GM23338 (cell line): ENCODE data around the gene SEC23A. TPM values are rescaled to one million over a fixed set of nuclear protein-coding genes. Genes with fewer than 3 reads are reported as not detected.

Experiments used
- ATAC-seq: fragments of 200-7000 bp; cut with Tn5 transposase; 3 replicates; pipeline ENCODE4 v1.9.1; 2020
- DNase-seq: peaks from one replicate; pipeline ENCODE4 v3.0.0-alpha.2; 2015; ENCODE audit warnings: low spot score
- H2AFZ ChIP-seq: fragments of 200-600 bp; sonication (generic); 2 replicates; pipeline ENCODE4 v1.8.0; 2016; ENCODE audit warnings: antibody characterized with exemption, mild to moderate bottlenecking, moderate library complexity
- H3F3A ChIP-seq: fragments of 200-600 bp; sonication (generic); replicated peaks from 2 replicates; pipeline ENCODE4 v1.8.0; 2017; ENCODE audit warnings: antibody characterized with exemption, mixed run types, low read depth
- H3K27ac ChIP-seq: fragments of 200-600 bp; sonication (generic); 2 replicates; pipeline ENCODE4 v1.6.1; 2016; ENCODE audit warnings: low read depth
- H3K27me3 ChIP-seq: fragments of 200-600 bp; sonication (generic); 2 replicates; pipeline ENCODE4 v1.8.0; 2016; ENCODE audit warnings: mild to moderate bottlenecking, mixed run types, moderate library complexity; ENCODE audit not compliant: insufficient read depth
- H3K36me3 ChIP-seq: fragments of 200-600 bp; sonication (generic); 2 replicates; pipeline ENCODE4 v1.8.0; 2016; ENCODE audit warnings: mild to moderate bottlenecking; ENCODE audit not compliant: insufficient read depth
- H3K4me1 ChIP-seq: fragments of 200-600 bp; sonication (generic); 2 replicates; pipeline ENCODE4 v1.8.0; 2016; ENCODE audit warnings: mild to moderate bottlenecking, moderate library complexity; ENCODE audit not compliant: insufficient read depth
- H3K4me2 ChIP-seq: fragments of 200-600 bp; sonication (generic); 2 replicates; pipeline ENCODE4 v1.7.1; 2017; ENCODE audit warnings: mixed run types
- H3K4me3 ChIP-seq: fragments of 200-600 bp; sonication (generic); 2 replicates; pipeline ENCODE4 v1.6.1; 2016; ENCODE audit warnings: mixed run types
- H3K79me2 ChIP-seq: fragments of 200-600 bp; sonication (generic); replicated peaks from 2 replicates; pipeline ENCODE4 v1.8.0; 2017; ENCODE audit warnings: mild to moderate bottlenecking; ENCODE audit not compliant: insufficient read depth
- H3K9me2 ChIP-seq: fragments of 200-600 bp; sonication (generic); 2 replicates; pipeline ENCODE4 v1.8.0; 2017; ENCODE audit not compliant: insufficient read depth
- H4K20me1 ChIP-seq: fragments of 200-600 bp; sonication (generic); replicated peaks from 2 replicates; pipeline ENCODE4 v1.8.0; 2017; ENCODE audit warnings: mild to moderate bottlenecking; ENCODE audit not compliant: insufficient read depth
- H3K27ac Mint-ChIP-seq: 2 replicates; pipeline ENCODE4 v1.8.0; 2020; ENCODE audit warnings: inconsistent platforms, mild to moderate bottlenecking, moderate library complexity, mixed read lengths
- H3K27me3 Mint-ChIP-seq: 3 replicates; pipeline ENCODE4 v1.8.0; 2022; ENCODE audit warnings: low read depth, mild to moderate bottlenecking, moderate library complexity, mixed read lengths, inconsistent platforms; ENCODE audit not compliant: insufficient read depth, poor library complexity
- H3K36me3 Mint-ChIP-seq: 3 replicates; pipeline ENCODE4 v1.8.0; 2021; ENCODE audit warnings: low read depth, mild to moderate bottlenecking, inconsistent platforms, moderate library complexity, mixed read lengths
- H3K4me1 Mint-ChIP-seq: 3 replicates; pipeline ENCODE4 v1.8.0; 2020; ENCODE audit warnings: mild to moderate bottlenecking, inconsistent platforms, mixed read lengths
- H3K4me3 Mint-ChIP-seq: 3 replicates; pipeline ENCODE4 v1.8.0; 2021; ENCODE audit warnings: moderate library complexity, mild to moderate bottlenecking, inconsistent platforms, mixed read lengths
- H3K9me3 Mint-ChIP-seq: 3 replicates; pipeline ENCODE4 v1.8.0; 2020; ENCODE audit warnings: moderate library complexity, mild to moderate bottlenecking, inconsistent platforms, mixed read lengths
- CREB1 ChIP-seq: fragments of 250-450 bp; sonication (Bioruptor Pico); IDR thresholded peaks from 2 replicates; pipeline ENCODE4 v1.5.0; 2020; ENCODE audit warnings: low read depth, mild to moderate bottlenecking, moderate library complexity
- EZH2 ChIP-seq: fragments of 200-600 bp; sonication (generic); IDR thresholded peaks from one replicate; pipeline ENCODE4 v1.8.0; 2017; ENCODE audit warnings: antibody characterized with exemption, mild to moderate bottlenecking, low read depth; ENCODE audit not compliant: unreplicated experiment
- EZH2phosphoT487 ChIP-seq: fragments of 200-600 bp; sonication (generic); IDR thresholded peaks from one replicate; pipeline ENCODE4 v1.8.1; 2018; ENCODE audit warnings: antibody characterized with exemption; ENCODE audit not compliant: unreplicated experiment
- JUNB ChIP-seq: IDR thresholded peaks from one replicate; pipeline ENCODE4 v1.6.1; 2016; ENCODE audit warnings: antibody characterized with exemption; ENCODE audit not compliant: unreplicated experiment
- NANOG ChIP-seq: IDR thresholded peaks from 2 replicates; pipeline ENCODE4 v1.6.1; 2016; ENCODE audit warnings: antibody characterized with exemption, borderline replicate concordance
- POLR2AphosphoS5 ChIP-seq: IDR thresholded peaks from 2 replicates; pipeline ENCODE4 v1.6.1; 2016; ENCODE audit warnings: antibody characterized with exemption, low read depth
- STAT1 ChIP-seq: IDR thresholded peaks from one replicate; pipeline ENCODE4 v1.6.1; 2016; ENCODE audit warnings: antibody characterized with exemption; ENCODE audit not compliant: unreplicated experiment
- polyA plus RNA-seq: library from polyadenylated mRNA; unstranded; fragments of >200 nt; fragmentation: Nextera tagmentation; extraction: Ambion mirVana; gene quantifications from 2 replicates; pipeline ENCODE4 v1.2.1, GENCODE V29; 2016
- total RNA-seq: library from RNA; depleted of rRNA; stranded (reverse); fragments of >200 nt; shearing (Covaris generic); gene quantifications from 2 replicates; pipeline ENCODE4 v1.2.3, GENCODE V29; 2014
- TF ChIP-seq, protein P1 (sequence below): fragments of 250-450 bp; sonication (Bioruptor Pico); IDR thresholded peaks from 2 replicates; pipeline ENCODE4 v1.5.0; 2020; ENCODE audit warnings: mild to moderate bottlenecking, moderate library complexity
- TF ChIP-seq, protein P2 (sequence below): IDR thresholded peaks from 2 replicates; pipeline ENCODE4 v1.6.1; 2016; ENCODE audit warnings: antibody characterized with exemption

SEC23A gene
- total and polyA plus RNA-seq, 2 experiments from 2014 or later, result 22.7 to 89.9 TPM

DNA sequence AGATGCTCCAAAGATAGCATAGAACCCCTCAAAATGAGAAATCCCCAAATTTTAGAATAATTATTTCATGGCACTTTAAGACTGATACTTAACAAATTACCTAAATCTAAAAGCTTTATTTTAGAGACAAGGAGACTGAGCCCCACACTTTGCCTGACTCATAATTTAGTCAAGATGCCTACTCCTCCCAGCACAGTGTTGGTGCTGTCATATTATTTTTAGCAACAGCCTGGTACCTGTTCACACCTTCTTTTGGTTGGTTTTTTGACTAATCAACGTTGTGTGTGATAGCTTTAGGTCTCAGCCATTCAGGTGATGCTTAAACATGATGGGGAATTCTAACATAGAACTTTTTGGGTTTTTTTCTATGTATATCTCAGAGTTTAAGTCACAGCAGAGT lies 120.2 kb downstream of the SEC23A start:
- TF ChIP-seq POLR2AphosphoS5 (no peak), JUNB (no peak), STAT1 (no peak), NANOG (no peak), EZH2 (no peak), EZH2phosphoT487 (no peak), CREB1 (CRISPR knock-in tag) (no peak)
- TF ChIP-seq, protein P1, sequence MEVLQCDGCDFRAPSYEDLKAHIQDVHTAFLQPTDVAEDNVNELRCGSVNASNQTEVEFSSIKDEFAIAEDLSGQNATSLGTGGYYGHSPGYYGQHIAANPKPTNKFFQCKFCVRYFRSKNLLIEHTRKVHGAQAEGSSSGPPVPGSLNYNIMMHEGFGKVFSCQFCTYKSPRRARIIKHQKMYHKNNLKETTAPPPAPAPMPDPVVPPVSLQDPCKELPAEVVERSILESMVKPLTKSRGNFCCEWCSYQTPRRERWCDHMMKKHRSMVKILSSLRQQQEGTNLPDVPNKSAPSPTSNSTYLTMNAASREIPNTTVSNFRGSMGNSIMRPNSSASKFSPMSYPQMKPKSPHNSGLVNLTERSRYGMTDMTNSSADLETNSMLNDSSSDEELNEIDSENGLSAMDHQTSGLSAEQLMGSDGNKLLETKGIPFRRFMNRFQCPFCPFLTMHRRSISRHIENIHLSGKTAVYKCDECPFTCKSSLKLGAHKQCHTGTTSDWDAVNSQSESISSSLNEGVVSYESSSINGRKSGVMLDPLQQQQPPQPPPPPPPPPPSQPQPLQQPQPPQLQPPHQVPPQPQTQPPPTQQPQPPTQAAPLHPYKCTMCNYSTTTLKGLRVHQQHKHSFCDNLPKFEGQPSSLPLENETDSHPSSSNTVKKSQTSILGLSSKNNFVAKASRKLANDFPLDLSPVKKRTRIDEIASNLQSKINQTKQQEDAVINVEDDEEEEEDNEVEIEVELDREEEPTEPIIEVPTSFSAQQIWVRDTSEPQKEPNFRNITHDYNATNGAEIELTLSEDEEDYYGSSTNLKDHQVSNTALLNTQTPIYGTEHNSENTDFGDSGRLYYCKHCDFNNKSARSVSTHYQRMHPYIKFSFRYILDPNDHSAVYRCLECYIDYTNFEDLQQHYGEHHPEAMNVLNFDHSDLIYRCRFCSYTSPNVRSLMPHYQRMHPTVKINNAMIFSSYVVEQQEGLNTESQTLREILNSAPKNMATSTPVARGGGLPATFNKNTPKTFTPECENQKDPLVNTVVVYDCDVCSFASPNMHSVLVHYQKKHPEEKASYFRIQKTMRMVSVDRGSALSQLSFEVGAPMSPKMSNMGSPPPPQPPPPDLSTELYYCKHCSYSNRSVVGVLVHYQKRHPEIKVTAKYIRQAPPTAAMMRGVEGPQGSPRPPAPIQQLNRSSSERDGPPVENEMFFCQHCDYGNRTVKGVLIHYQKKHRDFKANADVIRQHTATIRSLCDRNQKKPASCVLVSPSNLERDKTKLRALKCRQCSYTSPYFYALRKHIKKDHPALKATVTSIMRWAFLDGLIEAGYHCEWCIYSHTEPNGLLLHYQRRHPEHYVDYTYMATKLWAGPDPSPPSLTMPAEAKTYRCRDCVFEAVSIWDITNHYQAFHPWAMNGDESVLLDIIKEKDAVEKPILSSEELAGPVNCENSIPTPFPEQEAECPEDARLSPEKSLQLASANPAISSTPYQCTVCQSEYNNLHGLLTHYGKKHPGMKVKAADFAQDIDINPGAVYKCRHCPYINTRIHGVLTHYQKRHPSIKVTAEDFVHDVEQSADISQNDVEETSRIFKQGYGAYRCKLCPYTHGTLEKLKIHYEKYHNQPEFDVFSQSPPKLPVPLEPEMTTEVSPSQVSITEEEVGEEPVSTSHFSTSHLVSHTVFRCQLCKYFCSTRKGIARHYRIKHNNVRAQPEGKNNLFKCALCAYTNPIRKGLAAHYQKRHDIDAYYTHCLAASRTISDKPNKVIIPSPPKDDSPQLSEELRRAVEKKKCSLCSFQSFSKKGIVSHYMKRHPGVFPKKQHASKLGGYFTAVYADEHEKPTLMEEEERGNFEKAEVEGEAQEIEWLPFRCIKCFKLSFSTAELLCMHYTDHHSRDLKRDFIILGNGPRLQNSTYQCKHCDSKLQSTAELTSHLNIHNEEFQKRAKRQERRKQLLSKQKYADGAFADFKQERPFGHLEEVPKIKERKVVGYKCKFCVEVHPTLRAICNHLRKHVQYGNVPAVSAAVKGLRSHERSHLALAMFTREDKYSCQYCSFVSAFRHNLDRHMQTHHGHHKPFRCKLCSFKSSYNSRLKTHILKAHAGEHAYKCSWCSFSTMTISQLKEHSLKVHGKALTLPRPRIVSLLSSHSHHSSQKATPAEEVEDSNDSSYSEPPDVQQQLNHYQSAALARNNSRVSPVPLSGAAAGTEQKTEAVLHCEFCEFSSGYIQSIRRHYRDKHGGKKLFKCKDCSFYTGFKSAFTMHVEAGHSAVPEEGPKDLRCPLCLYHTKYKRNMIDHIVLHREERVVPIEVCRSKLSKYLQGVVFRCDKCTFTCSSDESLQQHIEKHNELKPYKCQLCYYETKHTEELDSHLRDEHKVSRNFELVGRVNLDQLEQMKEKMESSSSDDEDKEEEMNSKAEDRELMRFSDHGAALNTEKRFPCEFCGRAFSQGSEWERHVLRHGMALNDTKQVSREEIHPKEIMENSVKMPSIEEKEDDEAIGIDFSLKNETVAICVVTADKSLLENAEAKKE, result no peak
- TF ChIP-seq, protein P2, sequence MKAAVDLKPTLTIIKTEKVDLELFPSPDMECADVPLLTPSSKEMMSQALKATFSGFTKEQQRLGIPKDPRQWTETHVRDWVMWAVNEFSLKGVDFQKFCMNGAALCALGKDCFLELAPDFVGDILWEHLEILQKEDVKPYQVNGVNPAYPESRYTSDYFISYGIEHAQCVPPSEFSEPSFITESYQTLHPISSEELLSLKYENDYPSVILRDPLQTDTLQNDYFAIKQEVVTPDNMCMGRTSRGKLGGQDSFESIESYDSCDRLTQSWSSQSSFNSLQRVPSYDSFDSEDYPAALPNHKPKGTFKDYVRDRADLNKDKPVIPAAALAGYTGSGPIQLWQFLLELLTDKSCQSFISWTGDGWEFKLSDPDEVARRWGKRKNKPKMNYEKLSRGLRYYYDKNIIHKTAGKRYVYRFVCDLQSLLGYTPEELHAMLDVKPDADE, result no peak
- no peaks in the 10 kb centered on the region for H4K20me1 ChIP-seq
- no peak overlapping the region for H3K4me2 ChIP-seq
- H3K9me2 ChIP-seq, result no peaks in the 10 kb centered on the region
- no peaks in the 10 kb centered on the region for H3K36me3 Mint-ChIP-seq
- no peak overlapping the region for H3K27ac ChIP-seq
- H3K4me3 Mint-ChIP-seq, result no peak overlapping the region
- H3K36me3 ChIP-seq, result no peaks in the 10 kb centered on the region
- H3K4me3 ChIP-seq, result no peak overlapping the region
- no peaks in the 10 kb centered on the region for H3K27me3 Mint-ChIP-seq
- H3K27ac Mint-ChIP-seq, result no peak overlapping the region
- no peaks in the 10 kb centered on the region for H3K4me1 ChIP-seq
- no peaks in the 10 kb centered on the region for H3K79me2 ChIP-seq
- H2AFZ ChIP-seq, result no peak overlapping the region
- ATAC-seq (no peak), DNase-seq (no peak)
- no peaks in the 10 kb centered on the region for H3K4me1 Mint-ChIP-seq
- H3F3A ChIP-seq, result no peaks in the 10 kb centered on the region
- H3K9me3 Mint-ChIP-seq, result peaks cover 3% of the 10 kb centered on the region; the same call in 1 of the 3 replicates
- no peaks in the 10 kb centered on the region for H3K27me3 ChIP-seq
